HCT116 (cell line): ENCODE data around the gene PHKG2. TPM values are rescaled to one million over a fixed set of nuclear protein-coding genes. Genes with fewer than 3 reads are reported as not detected.

Source experiments
- ATAC-seq: fragments of 200-7000 bp; cut with Tn5 transposase; 2 replicates; pipeline ENCODE4 v1.9.1; 2020; ENCODE audit warnings: mild to moderate bottlenecking, moderate library complexity
- BruUV-seq: library from RNA; stranded (reverse); fragments of 400-500 nt; replicated peaks from 2 replicates; lab custom pipeline; 2021; lab: Mats Ljungman, UMichigan
- CTCF ChIA-PET: fragments of 300-600 bp; sonication (Branson Sonifier 250); formaldehyde crosslinking; loops from one replicate; lab custom pipeline; 2021; ENCODE audit warnings: antibody characterized with exemption; lab: Charles Lee
- POLR2A ChIA-PET: fragments of 300-600, 350-600 bp; sonication (Branson Sonifier 250); formaldehyde crosslinking; loops from one replicate; lab custom pipeline; 2021; ENCODE audit warnings: antibody characterized with exemption; lab: Charles Lee
- RAD21 ChIA-PET, 2 experiments: fragments of 300-600 bp; sonication (Branson Sonifier 250); formaldehyde crosslinking; loops; one replicate each; lab custom pipeline; 2023; ENCODE audit warnings: low total read pairs in 2 of 2; ENCODE audit not compliant: uncharacterized antibody in 2 of 2, unreplicated experiment in 2 of 2, low non-redundant PET in 1 of 2; lab: Charles Lee
- DNase-seq: peaks from one replicate; pipeline ENCODE4 v3.0.0-alpha.2; 2010; ENCODE audit warnings: low read depth, low spot score
- H2AFZ ChIP-seq: fragments of 200-600 bp; shearing (Covaris generic), sonication (generic); 2 replicates; pipeline ENCODE4 v1.6.1; 2017; ENCODE audit warnings: low read depth, mixed run types, mixed read lengths, antibody characterized with exemption, low read length; ENCODE audit not compliant: poor library complexity, severe bottlenecking
- H3K27ac ChIP-seq: 2 replicates; pipeline ENCODE4 v1.5.1; 2012; ENCODE audit warnings: low read depth, low read length
- H3K27me3 ChIP-seq: fragments of 200-600 bp; sonication (generic); 2 replicates; pipeline ENCODE4 v1.6.1; 2016; ENCODE audit warnings: mixed run types, low read length, mixed read lengths; ENCODE audit not compliant: insufficient read depth
- H3K36me3 ChIP-seq, 2 experiments: fragments of 200-500 bp in 1 of 2; fragments of 200-600 bp in 1 of 2; sonication (Bioruptor generic) in 1 of 2; sonication (generic) in 1 of 2; 2 replicates each; pipeline versions ENCODE4 v1.5.1 to v1.6.1; 2014 to 2016; ENCODE audit warnings: low read length in 2 of 2, inconsistent platforms in 1 of 2, mixed read lengths in 1 of 2, mixed run types in 1 of 2; ENCODE audit not compliant: insufficient read depth in 2 of 2, control insufficient read depth in 1 of 2
- H3K4me1 ChIP-seq, 2 experiments: fragments of 200-600 bp in 1 of 2; sonication (generic) in 1 of 2; 2 replicates each; pipeline versions ENCODE4 v1.5.1 to v1.6.1; 2012 to 2017; ENCODE audit warnings: low read length in 2 of 2, inconsistent platforms in 1 of 2, mild to moderate bottlenecking in 1 of 2, mixed read lengths in 1 of 2, mixed run types in 1 of 2, moderate library complexity in 1 of 2; ENCODE audit not compliant: insufficient read depth in 2 of 2, control insufficient read depth in 1 of 2
- H3K4me2 ChIP-seq: fragments of 200-600 bp; sonication (generic); 2 replicates; pipeline ENCODE4 v1.6.1; 2017; ENCODE audit warnings: mixed run types, low read length, mixed read lengths
- H3K4me3 ChIP-seq, 2 experiments: fragments of 200-600 bp in 1 of 2; sonication (generic) in 1 of 2; replicated peaks in 1 of 2; 2 replicates each; pipeline ENCODE4 v1.5.1; 2011 to 2016; ENCODE audit warnings: low read length in 2 of 2, control low read depth in 1 of 2, low read depth in 1 of 2, mild to moderate bottlenecking in 1 of 2, mixed read lengths in 1 of 2, mixed run types in 1 of 2
- H3K79me2 ChIP-seq: fragments of 200-600 bp; sonication (generic); 2 replicates; pipeline ENCODE4 v1.6.1; 2017; ENCODE audit warnings: mild to moderate bottlenecking, mixed run types, low read length, moderate library complexity, mixed read lengths; ENCODE audit not compliant: insufficient read depth
- H3K9ac ChIP-seq: fragments of 200-600 bp; sonication (generic); 2 replicates; pipeline ENCODE4 v1.6.1; 2016; ENCODE audit warnings: low read length, mixed read lengths
- H3K9me2 ChIP-seq: fragments of 200-600 bp; sonication (generic), shearing (Covaris generic); 2 replicates; pipeline ENCODE4 v1.6.1; 2017; ENCODE audit warnings: mixed run types, mild to moderate bottlenecking, moderate library complexity; ENCODE audit not compliant: insufficient read depth
- H3K9me3 ChIP-seq, 2 experiments: fragments of 200-500 bp in 1 of 2; fragments of 200-600 bp in 1 of 2; sonication (Bioruptor generic) in 1 of 2; sonication (generic) in 1 of 2; 2 replicates each; pipeline ENCODE4 v1.6.1; 2014 to 2017; ENCODE audit warnings: low read length in 2 of 2, mixed read lengths in 2 of 2, inconsistent platforms in 1 of 2, low read depth in 1 of 2, mild to moderate bottlenecking in 1 of 2, mixed run types in 1 of 2, moderate library complexity in 1 of 2; ENCODE audit not compliant: control insufficient read depth in 1 of 2, insufficient read depth in 1 of 2
- H4K20me1 ChIP-seq: fragments of 200-600 bp; sonication (generic), shearing (Covaris generic); 2 replicates; pipeline ENCODE4 v1.6.1; 2017; ENCODE audit warnings: mixed run types, mild to moderate bottlenecking, moderate library complexity; ENCODE audit not compliant: insufficient read depth
- EGR1 ChIP-seq: IDR thresholded peaks from 2 replicates; pipeline ENCODE4 v1.6.1; 2012; ENCODE audit warnings: low read depth
- EZH2phosphoT487 ChIP-seq: fragments of 200-600 bp; IDR thresholded peaks from 2 replicates; pipeline ENCODE4 v1.6.1; 2018; ENCODE audit warnings: antibody characterized with exemption, borderline replicate concordance
- JUND ChIP-seq: IDR thresholded peaks from 2 replicates; pipeline ENCODE4 v1.6.1; 2012
- RAD21 ChIP-seq: IDR thresholded peaks from 2 replicates; pipeline ENCODE4 v1.6.1; 2012; ENCODE audit warnings: low read depth, mild to moderate bottlenecking
- SRF ChIP-seq: IDR thresholded peaks from 2 replicates; pipeline ENCODE4 v1.6.1; 2012; ENCODE audit warnings: low read depth
- ZFX ChIP-seq: fragments of 450-650 bp; IDR thresholded peaks from 2 replicates; pipeline ENCODE4 v1.6.1; 2017
- intact Hi-C: fragments of 100-400 bp; cut with micrococcal nuclease; formaldehyde crosslinking; loops from 2 replicates; pipeline ENCODE4 v1.10.0; 2022
- total RNA-seq: library from RNA; stranded (reverse); gene quantifications from one replicate; pipeline ENCODE4 v1.2.1, GENCODE V29; 2021; ENCODE audit not compliant: unreplicated experiment
- TF ChIP-seq, protein P1 (sequence below): IDR thresholded peaks from 2 replicates; pipeline ENCODE4 v1.6.1; 2012
- TF ChIP-seq, protein P2 (sequence below): IDR thresholded peaks from 2 replicates; pipeline ENCODE4 v1.6.1; 2012; ENCODE audit warnings: low read depth
- TF ChIP-seq, protein P3 (sequence below): IDR thresholded peaks from 2 replicates; pipeline ENCODE4 v1.6.1; 2012

PHKG2 gene
- total RNA-seq, 1 experiment from 2014 or later = 32.6 TPM

DNA sequence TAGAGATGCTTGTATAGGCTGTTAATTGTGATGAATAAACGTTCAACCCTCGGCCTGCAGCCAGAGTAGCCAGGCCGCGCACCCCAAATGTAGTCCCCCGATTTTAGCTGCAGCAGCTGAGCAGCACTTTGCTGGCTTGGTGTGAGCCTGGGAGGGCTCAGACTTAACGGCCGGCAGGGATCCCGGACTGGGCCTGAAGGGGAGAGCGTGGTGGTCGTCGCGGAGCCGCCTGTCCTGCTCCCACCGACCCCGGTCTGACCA, 26.8 kb downstream of the PHKG2 start:
- Histone ChIP-seq H3K27me3 (no peaks in the 10 kb centered on the region), H3K79me2 (no peaks in the 10 kb centered on the region), H3K27ac (peak overlapping the region; percentile 90), H4K20me1 (no peaks in the 10 kb centered on the region), H2AFZ (no peak overlapping the region), H3K4me2 (peak overlapping the region; percentile 80), H3K36me3 (peaks cover 9 to 23% of the 10 kb centered on the region in 2 experiments), H3K9me3 (no peaks in the 10 kb centered on the region), H3K9me2 (no peaks in the 10 kb centered on the region), H3K4me1 (peaks cover 0 to 11% of the 10 kb centered on the region in 2 experiments; a peak in 2 of 4 replicates), H3K4me3 (peak overlapping the region; percentile 59 to 66; a peak in 3 of 4 replicates), H3K9ac (peak overlapping the region; percentile 84; the same call in 1 of the 2 replicates)
- no peak for ATAC-seq
- RAD21 ChIA-PET = no interaction called here
- BruUV-seq = no TSS peak
- CTCF ChIA-PET = no interaction called here
- intact Hi-C loops = no loop called here
- POLR2A ChIA-PET = interaction anchor here (1.1 kb wide), 1 partner anchor 30 kb away, joined by 3 read pairs; no protein-coding TSS in a partner anchor
- DNase-seq = no peak
- TF ChIP-seq RAD21 = no peak
- no peak for TF ChIP-seq EZH2phosphoT487
- TF ChIP-seq, protein P1, sequence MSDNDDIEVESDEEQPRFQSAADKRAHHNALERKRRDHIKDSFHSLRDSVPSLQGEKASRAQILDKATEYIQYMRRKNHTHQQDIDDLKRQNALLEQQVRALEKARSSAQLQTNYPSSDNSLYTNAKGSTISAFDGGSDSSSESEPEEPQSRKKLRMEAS = no peak
- no peak for TF ChIP-seq ZFX
- no peak for TF ChIP-seq EGR1
- TF ChIP-seq, protein P2, sequence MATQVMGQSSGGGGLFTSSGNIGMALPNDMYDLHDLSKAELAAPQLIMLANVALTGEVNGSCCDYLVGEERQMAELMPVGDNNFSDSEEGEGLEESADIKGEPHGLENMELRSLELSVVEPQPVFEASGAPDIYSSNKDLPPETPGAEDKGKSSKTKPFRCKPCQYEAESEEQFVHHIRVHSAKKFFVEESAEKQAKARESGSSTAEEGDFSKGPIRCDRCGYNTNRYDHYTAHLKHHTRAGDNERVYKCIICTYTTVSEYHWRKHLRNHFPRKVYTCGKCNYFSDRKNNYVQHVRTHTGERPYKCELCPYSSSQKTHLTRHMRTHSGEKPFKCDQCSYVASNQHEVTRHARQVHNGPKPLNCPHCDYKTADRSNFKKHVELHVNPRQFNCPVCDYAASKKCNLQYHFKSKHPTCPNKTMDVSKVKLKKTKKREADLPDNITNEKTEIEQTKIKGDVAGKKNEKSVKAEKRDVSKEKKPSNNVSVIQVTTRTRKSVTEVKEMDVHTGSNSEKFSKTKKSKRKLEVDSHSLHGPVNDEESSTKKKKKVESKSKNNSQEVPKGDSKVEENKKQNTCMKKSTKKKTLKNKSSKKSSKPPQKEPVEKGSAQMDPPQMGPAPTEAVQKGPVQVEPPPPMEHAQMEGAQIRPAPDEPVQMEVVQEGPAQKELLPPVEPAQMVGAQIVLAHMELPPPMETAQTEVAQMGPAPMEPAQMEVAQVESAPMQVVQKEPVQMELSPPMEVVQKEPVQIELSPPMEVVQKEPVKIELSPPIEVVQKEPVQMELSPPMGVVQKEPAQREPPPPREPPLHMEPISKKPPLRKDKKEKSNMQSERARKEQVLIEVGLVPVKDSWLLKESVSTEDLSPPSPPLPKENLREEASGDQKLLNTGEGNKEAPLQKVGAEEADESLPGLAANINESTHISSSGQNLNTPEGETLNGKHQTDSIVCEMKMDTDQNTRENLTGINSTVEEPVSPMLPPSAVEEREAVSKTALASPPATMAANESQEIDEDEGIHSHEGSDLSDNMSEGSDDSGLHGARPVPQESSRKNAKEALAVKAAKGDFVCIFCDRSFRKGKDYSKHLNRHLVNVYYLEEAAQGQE = no peak
- TF ChIP-seq JUND = no peak
- TF ChIP-seq, protein P3, sequence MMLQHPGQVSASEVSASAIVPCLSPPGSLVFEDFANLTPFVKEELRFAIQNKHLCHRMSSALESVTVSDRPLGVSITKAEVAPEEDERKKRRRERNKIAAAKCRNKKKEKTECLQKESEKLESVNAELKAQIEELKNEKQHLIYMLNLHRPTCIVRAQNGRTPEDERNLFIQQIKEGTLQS = no peak
- TF ChIP-seq SRF = no peak
